Thyroid gland (tissue), 4 donors: ENCODE data around the gene WNT7B.

Experiments used
- CTCF ChIP-seq, 6 experiments: fragments of 200-600 bp in 3 of 6; fragments of 450-650 bp in 3 of 6; sonication (generic) in 3 of 6; IDR thresholded peaks; one replicate each; pipeline ENCODE4 v1.5.1; 2016 to 2019; ENCODE audit warnings: antibody characterized with exemption in 6 of 6, mild to moderate bottlenecking in 2 of 6, inconsistent platforms in 1 of 6, moderate library complexity in 1 of 6
- POLR2A ChIP-seq, 2 donors: fragments of 450-650 bp; IDR thresholded peaks; one replicate each; pipeline ENCODE4 v1.6.1; 2017; ENCODE audit warnings: antibody characterized with exemption in 2 of 2, mild to moderate bottlenecking in 2 of 2, moderate library complexity in 1 of 2

- no peak for TF ChIP-seq CTCF (IDR thresholded peaks at IDR 0.05)
- no peak for TF ChIP-seq POLR2A (IDR thresholded peaks at IDR 0.05)
These were observed 70.0 kb downstream of the WNT7B start for GRCh38 chr22:45906946-45907345.
